HG03469 (cell line): ENCODE measurements around the gene WFDC10B.
"Not testable (repeated sequence)": the region's sequence is repeated elsewhere in the genome, so short reads cannot be mapped to it uniquely, and the experiment has no call there.

Experiments used
- ATAC-seq: cut with Tn5 transposase; IDR thresholded peaks from one replicate; pipeline ENCODE4 v1.9.1; 2021; ENCODE audit warnings: mild to moderate bottlenecking, moderate library complexity, moderate number of reproducible peaks; ENCODE audit not compliant: unreplicated experiment

The WFDC10B gene

GRCh38 chr20:45649312-45649863, 55.4 kb downstream of the WFDC10B start:
- no peak for ATAC-seq

GRCh38 chr20:45647441-45648050, 57.3 kb downstream of the WFDC10B start:
- no peak for ATAC-seq

GRCh38 chr20:45646875-45647274, 57.9 kb downstream of the WFDC10B start:
- no peak for ATAC-seq

- not testable (repeated sequence) for ATAC-seq
Measured at GRCh38 chr20:45645869-45646268, 59.0 kb downstream of the WFDC10B start.

- ATAC-seq = not testable (repeated sequence)
Measured at GRCh38 chr20:45641076-45641475, 63.7 kb downstream of the WFDC10B start.

GRCh38 chr20:45639687-45640086, 65.1 kb downstream of the WFDC10B start:
- no peak for ATAC-seq

GRCh38 chr20:45636513-45636912, 68.3 kb downstream of the WFDC10B start:
- ATAC-seq = no peak
